ENCODE measurements around the gene RNASE13.

DNA sequence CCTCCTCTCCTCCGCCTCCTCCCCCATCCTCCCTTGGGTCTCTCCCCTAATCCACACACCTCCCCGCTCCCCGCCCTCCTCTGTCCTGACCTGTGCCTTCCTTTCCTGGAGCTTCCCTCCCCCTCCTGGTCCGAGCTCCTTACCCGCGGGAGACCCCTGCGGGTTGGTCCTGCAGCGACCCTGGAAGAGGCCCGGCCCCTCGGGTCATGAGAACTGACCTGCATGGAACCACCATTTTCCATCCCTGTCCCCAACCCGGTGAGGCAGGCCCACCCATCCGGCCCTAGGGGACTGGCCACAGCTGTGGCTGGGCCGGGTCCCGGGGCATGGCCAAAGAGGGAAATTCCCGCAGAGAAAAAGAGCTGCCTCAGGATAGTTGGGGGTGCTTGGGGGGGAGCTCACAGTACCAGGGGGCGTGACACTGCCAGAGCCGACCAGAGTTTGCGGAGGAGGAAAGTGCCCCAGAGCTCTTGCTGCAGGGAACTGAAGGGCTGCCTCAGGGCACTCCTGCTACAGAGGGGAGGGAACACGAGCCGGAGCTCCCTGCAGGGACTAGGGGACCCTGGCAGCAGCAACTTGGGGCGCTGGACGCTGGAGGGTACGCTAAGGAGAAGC lies 36.1 kb upstream of the RNASE13 start:
- TF ChIP-seq OSR1 (CRISPR knock-in tag; IDR thresholded peaks at IDR 0.05): no peak
- TF ChIP-seq ZFP3 (CRISPR knock-in tag; IDR thresholded peaks at IDR 0.05): no peak
- no peak for TF ChIP-seq PPARA (CRISPR knock-in tag; IDR thresholded peaks at IDR 0.05; ENCODE audit: borderline replicate concordance)
- TF ChIP-seq SNAI2 (CRISPR knock-in tag; IDR thresholded peaks at IDR 0.05): no peak
- TF ChIP-seq, protein P1, sequence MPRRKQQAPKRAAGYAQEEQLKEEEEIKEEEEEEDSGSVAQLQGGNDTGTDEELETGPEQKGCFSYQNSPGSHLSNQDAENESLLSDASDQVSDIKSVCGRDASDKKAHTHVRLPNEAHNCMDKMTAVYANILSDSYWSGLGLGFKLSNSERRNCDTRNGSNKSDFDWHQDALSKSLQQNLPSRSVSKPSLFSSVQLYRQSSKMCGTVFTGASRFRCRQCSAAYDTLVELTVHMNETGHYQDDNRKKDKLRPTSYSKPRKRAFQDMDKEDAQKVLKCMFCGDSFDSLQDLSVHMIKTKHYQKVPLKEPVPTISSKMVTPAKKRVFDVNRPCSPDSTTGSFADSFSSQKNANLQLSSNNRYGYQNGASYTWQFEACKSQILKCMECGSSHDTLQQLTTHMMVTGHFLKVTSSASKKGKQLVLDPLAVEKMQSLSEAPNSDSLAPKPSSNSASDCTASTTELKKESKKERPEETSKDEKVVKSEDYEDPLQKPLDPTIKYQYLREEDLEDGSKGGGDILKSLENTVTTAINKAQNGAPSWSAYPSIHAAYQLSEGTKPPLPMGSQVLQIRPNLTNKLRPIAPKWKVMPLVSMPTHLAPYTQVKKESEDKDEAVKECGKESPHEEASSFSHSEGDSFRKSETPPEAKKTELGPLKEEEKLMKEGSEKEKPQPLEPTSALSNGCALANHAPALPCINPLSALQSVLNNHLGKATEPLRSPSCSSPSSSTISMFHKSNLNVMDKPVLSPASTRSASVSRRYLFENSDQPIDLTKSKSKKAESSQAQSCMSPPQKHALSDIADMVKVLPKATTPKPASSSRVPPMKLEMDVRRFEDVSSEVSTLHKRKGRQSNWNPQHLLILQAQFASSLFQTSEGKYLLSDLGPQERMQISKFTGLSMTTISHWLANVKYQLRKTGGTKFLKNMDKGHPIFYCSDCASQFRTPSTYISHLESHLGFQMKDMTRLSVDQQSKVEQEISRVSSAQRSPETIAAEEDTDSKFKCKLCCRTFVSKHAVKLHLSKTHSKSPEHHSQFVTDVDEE (CRISPR knock-in tag; IDR thresholded peaks at IDR 0.05): no peak

Data from SK-N-SH treated with all-trans-retinoic acid at 6 μM for 48 hours (cell line).